ENCODE results near the gene PLCB3.
A peak's percentile ranks its signal among the peaks of the same experiment; 100 is the strongest.

The PLCB3 gene

GRCh38 chr11:64268025-64268892 is 16.9 kb downstream of the PLCB3 start:
- DNase-seq, result peak; percentile 71

GRCh38 chr11:64268893-64269539 is 17.7 kb downstream of the PLCB3 start:
- peak; percentile 57 for DNase-seq

- peak; percentile 99 for DNase-seq
Measured at GRCh38 chr11:64269540-64270220, 18.4 kb downstream of the PLCB3 start.

- DNase-seq, result peak; percentile 38
Measured at GRCh38 chr11:64275031-64275800, 23.9 kb downstream of the PLCB3 start.

- DNase-seq, result no peak
Measured at GRCh38 chr11:64275841-64276240, 24.5 kb downstream of the PLCB3 start.

GRCh38 chr11:64276653-64277431 is 25.5 kb downstream of the PLCB3 start:
- DNase-seq, result no peak

GRCh38 chr11:64278576-64279190 is 27.4 kb downstream of the PLCB3 start:
- no peak for DNase-seq

- DNase-seq, result no peak
Measured at GRCh38 chr11:64281957-64282770, 30.8 kb downstream of the PLCB3 start.

GRCh38 chr11:64283092-64283491 is 31.8 kb downstream of the PLCB3 start:
- peak; percentile 71 for DNase-seq

- DNase-seq, result peak; percentile 95
Measured at GRCh38 chr11:64284048-64284961, 33.0 kb downstream of the PLCB3 start, which contains the start of gene BAD. TSS of gene BAD (minus strand) at chr11:64284665. CDS start at chr11:64284368, 297 bp downstream.

GRCh38 chr11:64284962-64285884 is 33.9 kb downstream of the PLCB3 start, which contains the start of gene GPR137:
TSS of gene GPR137 (plus strand) at chr11:64285848. CDS start at chr11:64286525, 677 bp downstream.
- DNase-seq, result peak; percentile 82

GRCh38 chr11:64285885-64286800 is 34.8 kb downstream of the PLCB3 start:
- DNase-seq, result no peak

- no peak for DNase-seq
Measured at GRCh38 chr11:64286801-64287159, 35.5 kb downstream of the PLCB3 start.

- DNase-seq, result no peak
Measured at GRCh38 chr11:64287676-64288352, 36.5 kb downstream of the PLCB3 start.

GRCh38 chr11:64288353-64288750 is 37.0 kb downstream of the PLCB3 start:
- no peak for DNase-seq

GRCh38 chr11:64289002-64289564 is 37.8 kb downstream of the PLCB3 start:
- DNase-seq, result no peak

Measured in NCI-H82 (cell line).